BJ (cell line): ENCODE data around the gene CHST8. TPM values are rescaled to one million over a fixed set of nuclear protein-coding genes. Genes with fewer than 3 reads are reported as not detected.
"Not testable (repeated sequence)": the region's sequence is repeated elsewhere in the genome, so short reads cannot be mapped to it uniquely, and the experiment has no call there.

Experiments
- CTCF ChIA-PET: fragments of 350-600 bp; formaldehyde crosslinking; extraction: SDS; loops from one replicate; lab custom pipeline; 2021; ENCODE audit warnings: antibody characterized with exemption, inconsistent platforms; lab: Yijun Ruan, JAX
- POLR2A ChIA-PET: fragments of 300-600 bp; sonication (Branson Sonifier 250); formaldehyde crosslinking; extraction: SDS; loops from one replicate; lab custom pipeline; 2021; ENCODE audit warnings: antibody characterized with exemption; lab: Charles Lee
- DNase-seq: peaks from one replicate; pipeline ENCODE4 v3.0.0-alpha.2; 2011; ENCODE audit warnings: low read depth
- H3K27me3 ChIP-seq: 2 replicates; pipeline ENCODE4 v1.6.0; 2011; ENCODE audit warnings: low read length; ENCODE audit not compliant: control insufficient read depth, insufficient read depth
- H3K36me3 ChIP-seq: 2 replicates; pipeline ENCODE4 v1.5.1; 2011; ENCODE audit warnings: low read length; ENCODE audit not compliant: control insufficient read depth, insufficient read depth
- H3K4me3 ChIP-seq: 2 replicates; pipeline ENCODE4 v1.5.1; 2011; ENCODE audit warnings: low read depth, mild to moderate bottlenecking, control low read depth, low read length
- CTCF ChIP-seq: IDR thresholded peaks from 2 replicates; pipeline ENCODE4 v1.5.1; 2011; ENCODE audit warnings: low read depth, mild to moderate bottlenecking, control low read depth, inconsistent platforms, low read length, moderate library complexity; ENCODE audit not compliant: insufficient read depth
- polyA plus RNA-seq: library from polyadenylated mRNA; depleted of rRNA; stranded (reverse); fragments of >200 nt; gene quantifications from 2 replicates; pipeline ENCODE4 v1.2.3, GENCODE V29; 2011

Gene CHST8
- polyA plus RNA-seq, 1 experiment = 0.09 TPM

GRCh38 chr19:33616857-33617256, 4.9 kb upstream of the CHST8 start:
- ChIA-PET POLR2A (no interaction called here), CTCF (no interaction called here)
- no peak overlapping the region for H3K4me3 ChIP-seq
- DNase-seq = no peak
- TF ChIP-seq CTCF = no peak
- peaks cover 16% of the 10 kb centered on the region for H3K27me3 ChIP-seq
- H3K36me3 ChIP-seq = no peaks in the 10 kb centered on the region

- DNase-seq, H3K36me3 ChIP-seq, H3K4me3 ChIP-seq, CTCF ChIA-PET, POLR2A ChIA-PET: not testable (repeated sequence)
- peaks cover 22% of the 10 kb centered on the region for H3K27me3 ChIP-seq
These were observed 3.4 kb upstream of the CHST8 start for GRCh38 chr19:33618363-33618762.

GRCh38 chr19:33618884-33619283, 2.9 kb upstream of the CHST8 start:
- Histone ChIP-seq H3K4me3 (no peak overlapping the region), H3K27me3 (peaks cover 27% of the 10 kb centered on the region), H3K36me3 (no peaks in the 10 kb centered on the region)
- no peak for DNase-seq
- POLR2A ChIA-PET = no interaction called here
- TF ChIP-seq CTCF = no peak
- CTCF ChIA-PET = no interaction called here

- peaks cover 34% of the 10 kb centered on the region for H3K27me3 ChIP-seq
- H3K4me3 ChIP-seq = no peak overlapping the region
- TF ChIP-seq CTCF = no peak
- ChIA-PET POLR2A (interaction anchor here (0.6 kb wide), 1 partner anchor 119 kb away, joined by 3 read pairs; no protein-coding TSS in a partner anchor), CTCF (no interaction called here)
- DNase-seq = no peak
- no peaks in the 10 kb centered on the region for H3K36me3 ChIP-seq
These were observed 1.1 kb upstream of the CHST8 start for GRCh38 chr19:33620611-33621010.

GRCh38 chr19:33621065-33621785, 528 bp upstream of the CHST8 start:
- peaks cover 34% of the 10 kb centered on the region for H3K27me3 ChIP-seq
- no peak overlapping the region for H3K4me3 ChIP-seq
- ChIA-PET CTCF (no interaction called here), POLR2A (interaction anchor here (0.6 kb wide), 1 partner anchor 120 kb away, joined by 3 read pairs; no protein-coding TSS in a partner anchor)
- TF ChIP-seq CTCF = no peak
- H3K36me3 ChIP-seq = no peaks in the 10 kb centered on the region
- DNase-seq = no peak

- no peak for TF ChIP-seq CTCF
- Histone ChIP-seq H3K36me3 (no peaks in the 10 kb centered on the region), H3K4me3 (no peak overlapping the region), H3K27me3 (peaks cover 34% of the 10 kb centered on the region)
- ChIA-PET POLR2A (no interaction called here), CTCF (no interaction called here)
- no peak for DNase-seq
These were observed 704 bp downstream of the CHST8 start for GRCh38 chr19:33622505-33622808.
